Sigmoid colon (tissue), 4 donors: ENCODE results near the gene TMEM108.

Source experiments
- EP300 ChIP-seq, 4 donors: sonication (generic); formaldehyde crosslinking; IDR thresholded peaks; one replicate each; pipeline ENCODE4 v1.6.1; 2017; ENCODE audit warnings: antibody characterized with exemption in 4 of 4
- POLR2A ChIP-seq, 2 donors: fragments of 450-650 bp; IDR thresholded peaks; one replicate each; pipeline ENCODE4 v1.6.1; 2016; ENCODE audit warnings: antibody characterized with exemption in 2 of 2, mild to moderate bottlenecking in 2 of 2, moderate library complexity in 2 of 2
- POLR2AphosphoS5 ChIP-seq, 4 donors: sonication (generic); formaldehyde crosslinking; IDR thresholded peaks; one replicate each; pipeline ENCODE4 v1.6.1; 2017; ENCODE audit warnings: antibody characterized with exemption in 4 of 4
- TF ChIP-seq, protein P1 (sequence below), 4 experiments: fragments of 450-650 bp in 3 of 4; fragments of 200-600 bp in 1 of 4; IDR thresholded peaks; one replicate each; pipeline ENCODE4 v1.5.1; 2016 to 2019; ENCODE audit warnings: antibody characterized with exemption in 4 of 4, mild to moderate bottlenecking in 3 of 4, moderate library complexity in 2 of 4

DNA sequence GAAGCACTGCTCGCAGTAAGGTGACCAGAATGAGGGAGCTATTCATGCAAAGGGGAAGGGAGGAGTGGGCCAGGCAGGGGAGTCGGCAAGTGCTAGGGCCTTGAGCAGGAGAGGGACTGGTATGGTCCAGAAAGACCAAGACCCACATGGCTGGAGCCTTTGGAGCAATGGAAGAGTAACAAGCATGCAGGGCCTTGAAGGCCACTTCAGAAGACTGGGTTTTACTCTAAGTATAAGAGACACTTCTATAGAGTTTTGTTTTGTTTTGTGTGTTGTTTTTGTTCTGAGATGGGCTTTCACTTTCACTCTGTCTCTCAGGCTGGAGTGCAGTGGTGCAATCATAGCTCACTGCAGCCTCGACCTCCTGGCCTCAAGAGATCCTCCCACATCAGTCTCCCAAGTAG is 403.7 kb downstream of the TMEM108 start:
- TF ChIP-seq, protein P1, sequence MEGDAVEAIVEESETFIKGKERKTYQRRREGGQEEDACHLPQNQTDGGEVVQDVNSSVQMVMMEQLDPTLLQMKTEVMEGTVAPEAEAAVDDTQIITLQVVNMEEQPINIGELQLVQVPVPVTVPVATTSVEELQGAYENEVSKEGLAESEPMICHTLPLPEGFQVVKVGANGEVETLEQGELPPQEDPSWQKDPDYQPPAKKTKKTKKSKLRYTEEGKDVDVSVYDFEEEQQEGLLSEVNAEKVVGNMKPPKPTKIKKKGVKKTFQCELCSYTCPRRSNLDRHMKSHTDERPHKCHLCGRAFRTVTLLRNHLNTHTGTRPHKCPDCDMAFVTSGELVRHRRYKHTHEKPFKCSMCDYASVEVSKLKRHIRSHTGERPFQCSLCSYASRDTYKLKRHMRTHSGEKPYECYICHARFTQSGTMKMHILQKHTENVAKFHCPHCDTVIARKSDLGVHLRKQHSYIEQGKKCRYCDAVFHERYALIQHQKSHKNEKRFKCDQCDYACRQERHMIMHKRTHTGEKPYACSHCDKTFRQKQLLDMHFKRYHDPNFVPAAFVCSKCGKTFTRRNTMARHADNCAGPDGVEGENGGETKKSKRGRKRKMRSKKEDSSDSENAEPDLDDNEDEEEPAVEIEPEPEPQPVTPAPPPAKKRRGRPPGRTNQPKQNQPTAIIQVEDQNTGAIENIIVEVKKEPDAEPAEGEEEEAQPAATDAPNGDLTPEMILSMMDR (IDR thresholded peaks at IDR 0.05): no peak
- TF ChIP-seq POLR2A (IDR thresholded peaks at IDR 0.05) (no peak), EP300 (IDR thresholded peaks at IDR 0.05) (no peak), POLR2AphosphoS5 (IDR thresholded peaks at IDR 0.05) (no peak)
